ENCODE data around the gene OXLD1.

DNA sequence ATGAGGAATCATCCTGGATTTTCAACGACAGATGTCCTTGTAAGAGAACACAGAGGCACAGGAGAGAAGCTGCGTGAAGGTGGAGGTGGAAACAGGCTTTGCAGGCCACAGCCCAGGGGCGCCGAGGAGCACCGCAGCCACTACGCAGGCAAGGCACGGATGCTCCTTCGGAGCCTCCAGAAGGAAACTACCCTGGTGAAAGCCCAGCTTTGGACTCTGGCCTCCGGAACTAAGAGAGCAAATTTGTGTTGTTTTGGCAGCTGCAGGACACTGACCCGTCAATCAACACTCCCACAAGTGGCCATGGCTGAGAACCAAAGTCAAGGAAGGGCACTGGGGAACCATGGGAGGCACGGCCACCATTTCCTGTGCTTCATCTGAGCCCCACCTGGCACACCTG is 13.7 kb upstream of the OXLD1 start:
- TF ChIP-seq, protein P1, sequence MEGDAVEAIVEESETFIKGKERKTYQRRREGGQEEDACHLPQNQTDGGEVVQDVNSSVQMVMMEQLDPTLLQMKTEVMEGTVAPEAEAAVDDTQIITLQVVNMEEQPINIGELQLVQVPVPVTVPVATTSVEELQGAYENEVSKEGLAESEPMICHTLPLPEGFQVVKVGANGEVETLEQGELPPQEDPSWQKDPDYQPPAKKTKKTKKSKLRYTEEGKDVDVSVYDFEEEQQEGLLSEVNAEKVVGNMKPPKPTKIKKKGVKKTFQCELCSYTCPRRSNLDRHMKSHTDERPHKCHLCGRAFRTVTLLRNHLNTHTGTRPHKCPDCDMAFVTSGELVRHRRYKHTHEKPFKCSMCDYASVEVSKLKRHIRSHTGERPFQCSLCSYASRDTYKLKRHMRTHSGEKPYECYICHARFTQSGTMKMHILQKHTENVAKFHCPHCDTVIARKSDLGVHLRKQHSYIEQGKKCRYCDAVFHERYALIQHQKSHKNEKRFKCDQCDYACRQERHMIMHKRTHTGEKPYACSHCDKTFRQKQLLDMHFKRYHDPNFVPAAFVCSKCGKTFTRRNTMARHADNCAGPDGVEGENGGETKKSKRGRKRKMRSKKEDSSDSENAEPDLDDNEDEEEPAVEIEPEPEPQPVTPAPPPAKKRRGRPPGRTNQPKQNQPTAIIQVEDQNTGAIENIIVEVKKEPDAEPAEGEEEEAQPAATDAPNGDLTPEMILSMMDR (IDR thresholded peaks at IDR 0.05 in 4 of 5, conservative IDR thresholded peaks at IDR 0.05 in 1 of 5), result no peak
- TF ChIP-seq POLR2A (IDR thresholded peaks at IDR 0.05), result no peak

Measured in gastrocnemius medialis (tissue), 4 donors.